GM19463 (cell line): ENCODE data around the gene CCL27.

Experiments
- ATAC-seq: cut with Tn5 transposase; IDR thresholded peaks from one replicate; pipeline ENCODE4 v1.9.1; 2021; ENCODE audit warnings: mild to moderate bottlenecking, moderate library complexity; ENCODE audit not compliant: unreplicated experiment

CCL27 gene

GRCh38 chr9:34628656-34629490 lies 33.6 kb downstream of the CCL27 start, which contains the start of gene ARID3C:
TSS of gene ARID3C (minus strand) at chr9:34629066. CDS start at chr9:34628014, 1,052 bp downstream.
- ATAC-seq = no peak

DNA sequence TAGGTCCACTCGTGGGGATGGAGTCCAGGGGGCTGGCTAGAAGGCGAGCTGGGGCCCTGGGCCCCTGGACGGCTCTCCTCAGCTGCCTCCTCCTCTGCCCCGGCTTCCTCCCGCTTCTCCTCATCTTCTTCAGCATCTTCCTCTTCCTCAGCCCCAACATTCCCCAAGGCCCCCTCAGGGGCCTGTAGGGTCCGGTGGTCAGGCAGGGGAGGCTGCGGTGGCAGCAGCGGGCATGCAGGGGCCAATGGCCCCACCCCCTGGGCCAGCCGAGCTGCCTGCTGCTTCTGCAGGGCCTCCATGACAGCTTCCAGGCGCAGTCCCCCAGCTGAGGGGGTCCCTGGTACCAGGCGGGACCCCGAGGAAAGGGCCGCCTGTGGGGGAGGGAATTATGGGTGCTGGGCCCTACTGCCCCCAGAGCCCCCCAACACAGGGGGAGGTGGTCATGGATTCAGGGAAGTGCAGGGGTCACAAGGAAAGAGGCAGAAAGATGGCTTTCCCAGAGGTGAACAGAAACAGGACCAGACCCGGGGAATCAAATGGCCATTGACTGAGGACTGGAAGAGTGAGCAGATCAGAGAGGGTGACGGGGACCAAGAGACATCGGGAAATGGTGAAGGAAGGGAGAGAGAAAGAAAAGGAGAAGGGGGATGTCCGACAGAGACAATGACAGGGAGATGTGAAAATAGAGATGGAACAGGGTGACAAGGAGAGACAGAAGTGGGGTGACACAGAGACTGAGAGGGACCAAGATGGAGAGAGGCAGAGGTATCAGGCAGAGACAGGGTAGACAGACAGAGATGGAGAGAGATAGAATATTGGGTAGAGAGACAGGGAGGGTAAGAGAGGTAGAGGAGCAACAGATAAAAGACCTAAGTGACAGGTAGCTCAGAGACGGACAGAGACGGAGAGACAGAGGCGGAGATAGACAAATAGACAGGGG lies 34.5 kb downstream of the CCL27 start:
- no peak for ATAC-seq

DNA sequence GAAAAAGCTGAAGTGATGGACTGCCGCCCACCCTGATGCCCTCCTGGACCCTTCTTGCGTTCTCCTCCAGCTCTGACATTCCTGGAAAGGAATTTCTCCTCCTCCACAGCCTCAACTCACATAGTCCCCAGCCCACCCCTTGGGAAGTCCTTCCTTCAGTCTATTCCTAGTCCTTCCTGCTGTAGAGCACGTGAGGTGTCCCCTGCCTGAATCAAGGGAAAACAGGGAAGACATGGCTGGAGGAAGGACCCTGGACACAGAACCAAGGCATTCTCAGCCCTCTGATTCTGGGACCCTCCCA lies 37.3 kb downstream of the CCL27 start:
- no peak for ATAC-seq

- no peak for ATAC-seq
Observed at GRCh38 chr9:34624475-34625185, 37.8 kb downstream of the CCL27 start.

DNA sequence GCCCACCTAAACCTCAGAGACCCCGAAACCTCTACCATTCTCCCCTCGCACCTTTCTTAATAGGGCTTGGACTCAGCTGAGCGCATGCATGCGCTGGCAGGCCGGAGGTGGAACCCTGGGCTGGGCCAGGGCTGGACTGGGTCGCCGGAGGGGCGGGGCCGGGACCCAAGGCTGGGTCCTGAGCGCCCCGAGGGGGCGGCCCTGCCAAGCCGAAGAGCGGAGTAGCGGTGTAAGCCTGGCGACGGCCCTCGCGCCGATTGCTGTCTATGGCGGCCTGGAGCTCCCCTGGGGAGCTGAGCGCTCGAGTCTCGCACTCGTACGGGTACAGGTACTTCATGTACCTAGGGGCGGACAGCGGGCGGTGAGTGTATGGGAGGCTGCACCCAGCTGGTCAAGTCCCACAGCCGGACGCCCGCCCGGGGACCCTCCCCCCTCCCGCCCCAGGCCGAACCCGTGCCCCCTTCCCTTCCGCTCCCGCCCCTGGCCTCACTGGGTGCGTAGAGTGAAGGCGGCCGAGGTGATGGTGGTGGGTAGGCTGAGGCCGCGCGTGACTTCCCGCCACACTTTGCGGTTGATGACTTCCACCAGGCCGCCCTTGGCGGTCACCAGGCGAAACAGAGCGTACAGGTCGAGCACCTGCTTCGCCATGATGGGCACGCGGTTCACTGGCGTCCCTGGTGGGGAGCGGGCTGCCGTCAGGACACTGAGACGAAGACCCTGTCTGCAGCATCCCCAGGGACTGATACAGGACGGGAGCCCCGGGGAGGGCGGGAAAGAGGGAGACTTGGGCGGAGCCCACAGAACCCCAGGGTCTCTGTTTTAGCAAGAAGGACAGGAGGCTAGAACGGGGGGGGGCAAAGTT lies 38.9 kb downstream of the CCL27 start:
- no peak for ATAC-seq

GRCh38 chr9:34620061-34620994 lies 42.1 kb downstream of the CCL27 start, which contains the start of gene DCTN3:
TSS of gene DCTN3 (minus strand) at chr9:34620495. CDS start at chr9:34620464, 31 bp downstream.
- ATAC-seq = peak; percentile 100

GRCh38 chr9:34615132-34615531 lies 47.3 kb downstream of the CCL27 start:
- no peak for ATAC-seq

- ATAC-seq = no peak
Observed at GRCh38 chr9:34612788-34613390, 49.6 kb downstream of the CCL27 start.
